Lower leg skin (tissue), 3 donors: ENCODE results near the gene CNGA4.

ENCODE experiments used
- POLR2A ChIP-seq, 2 donors: fragments of 450-650 bp; IDR thresholded peaks; one replicate each; pipeline ENCODE4 v1.6.1; 2016 to 2017; ENCODE audit warnings: antibody characterized with exemption in 2 of 2, mild to moderate bottlenecking in 1 of 2, moderate library complexity in 1 of 2
- TF ChIP-seq, protein P1 (sequence below), 3 donors: fragments of 450-650 bp; IDR thresholded peaks; one replicate each; pipeline ENCODE4 v1.5.1; 2016; ENCODE audit warnings: antibody characterized with exemption in 3 of 3, mild to moderate bottlenecking in 3 of 3, moderate library complexity in 2 of 3

DNA sequence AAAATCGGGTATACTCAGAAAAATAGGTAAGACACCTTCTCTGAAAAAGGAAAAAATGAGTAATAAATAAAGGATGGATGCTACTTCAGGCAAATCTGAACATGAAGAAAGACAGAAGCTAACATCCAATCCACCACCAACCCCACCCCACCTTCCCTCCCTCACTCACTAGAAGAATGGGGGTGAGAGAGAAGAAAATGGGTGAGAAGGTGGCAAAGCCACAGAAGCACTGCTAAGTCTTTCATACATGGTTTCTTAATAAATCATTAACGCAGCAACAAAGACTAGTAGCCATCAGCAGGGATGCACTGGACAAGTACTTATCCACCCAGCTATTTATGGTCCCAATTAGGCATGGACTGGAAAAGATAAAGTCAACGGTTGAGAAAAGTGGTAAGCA lies 10.4 kb upstream of the CNGA4 start:
- TF ChIP-seq, protein P1, sequence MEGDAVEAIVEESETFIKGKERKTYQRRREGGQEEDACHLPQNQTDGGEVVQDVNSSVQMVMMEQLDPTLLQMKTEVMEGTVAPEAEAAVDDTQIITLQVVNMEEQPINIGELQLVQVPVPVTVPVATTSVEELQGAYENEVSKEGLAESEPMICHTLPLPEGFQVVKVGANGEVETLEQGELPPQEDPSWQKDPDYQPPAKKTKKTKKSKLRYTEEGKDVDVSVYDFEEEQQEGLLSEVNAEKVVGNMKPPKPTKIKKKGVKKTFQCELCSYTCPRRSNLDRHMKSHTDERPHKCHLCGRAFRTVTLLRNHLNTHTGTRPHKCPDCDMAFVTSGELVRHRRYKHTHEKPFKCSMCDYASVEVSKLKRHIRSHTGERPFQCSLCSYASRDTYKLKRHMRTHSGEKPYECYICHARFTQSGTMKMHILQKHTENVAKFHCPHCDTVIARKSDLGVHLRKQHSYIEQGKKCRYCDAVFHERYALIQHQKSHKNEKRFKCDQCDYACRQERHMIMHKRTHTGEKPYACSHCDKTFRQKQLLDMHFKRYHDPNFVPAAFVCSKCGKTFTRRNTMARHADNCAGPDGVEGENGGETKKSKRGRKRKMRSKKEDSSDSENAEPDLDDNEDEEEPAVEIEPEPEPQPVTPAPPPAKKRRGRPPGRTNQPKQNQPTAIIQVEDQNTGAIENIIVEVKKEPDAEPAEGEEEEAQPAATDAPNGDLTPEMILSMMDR (IDR thresholded peaks at IDR 0.05), result no peak
- no peak for TF ChIP-seq POLR2A (IDR thresholded peaks at IDR 0.05)
